ENCODE results near the gene EXOC2. TPM values are rescaled to one million over a fixed set of nuclear protein-coding genes. Genes with fewer than 3 reads are reported as not detected.

Gene EXOC2
- total and polyA plus RNA-seq, 10 of the 15 experiments (the other 5 are each of a cell fraction or from before 2014, with no cell fraction given), result 8.7 to 32.8 (median 20.7) TPM

- TF ChIP-seq RELA (IDR thresholded peaks at IDR 0.05; ENCODE audit: borderline replicate concordance, partially characterized antibody) (no peak), BHLHE40 (IDR thresholded peaks at IDR 0.05; ENCODE audit: borderline replicate concordance in 1 of 2, low read depth in 2 of 2, low read length in 1 of 2) (no peak), BCLAF1 (IDR thresholded peaks at IDR 0.05) (no peak)
Observed at GRCh38 chr6:733431-734219, 40.7 kb upstream of the EXOC2 start (continued).

GRCh38 chr6:731924-732323, 39.0 kb upstream of the EXOC2 start:
- Histone ChIP-seq H3K27ac (ENCODE audit: control insufficient read depth, insufficient read depth) (no peak overlapping the region), H3K4me2 (ENCODE audit: control insufficient read depth, insufficient read depth) (no peak overlapping the region), H3K36me3 (ENCODE audit: control insufficient read depth in 2 of 2, insufficient read depth in 2 of 2, low read length in 1 of 2) (no peaks in the 10 kb centered on the region), H4K20me1 (ENCODE audit: control insufficient read depth, insufficient read depth) (no peaks in the 10 kb centered on the region), H3K4me1 (ENCODE audit: control insufficient read depth, insufficient read depth, low read length) (no peaks in the 10 kb centered on the region), H3K4me3 (no peak overlapping the region), H3K9me3 (replicated peaks; ENCODE audit: control insufficient read depth, insufficient read depth, low read length) (no peaks in the 10 kb centered on the region), H3K79me2 (ENCODE audit: control insufficient read depth, insufficient read depth, low read length) (no peaks in the 10 kb centered on the region), H3K9ac (ENCODE audit: control insufficient read depth, insufficient read depth, low read length) (no peak overlapping the region), H2AFZ (ENCODE audit: control insufficient read depth, low read depth, low read length) (no peak overlapping the region), H3K27me3 (replicated peaks in 1 of 2; ENCODE audit: control insufficient read depth in 2 of 2, insufficient read depth in 2 of 2, low read length in 1 of 2) (peaks cover 3 to 6% of the 10 kb centered on the region in 2 experiments; a peak in 2 of 4 replicates)
- ChIA-PET CTCF (interaction anchor here (2.0 kb wide), 1 partner anchor 10 kb away, joined by 9 read pairs; no protein-coding TSS in a partner anchor), RAD21 (ENCODE audit: unreplicated experiment) (no interaction called here), SMC1A (ENCODE audit: uncharacterized antibody, unreplicated experiment) (no interaction called here), POLR2A (no interaction called here)
- ATAC-seq (no peak), FAIRE-seq (no peak), DNase-seq (ENCODE audit: low read depth, low spot score) (no peak)
- TF ChIP-seq YY1 (IDR thresholded peaks at IDR 0.05; ENCODE audit: low read depth, low read length) (no peak), NFYA (IDR thresholded peaks at IDR 0.05; ENCODE audit: borderline replicate concordance, low read depth, low read length) (no peak), ATF3 (IDR thresholded peaks at IDR 0.05; ENCODE audit: borderline replicate concordance, extremely low read depth, low read depth, low read length) (no peak), CEBPZ (IDR thresholded peaks at IDR 0.05; ENCODE audit: low read depth, low read length) (no peak), TCF12 (IDR thresholded peaks at IDR 0.05; ENCODE audit: low read depth, low read length) (no peak)
- in situ Hi-C loops (cut with MboI), result no loop called here
- intact Hi-C loops (cut with micrococcal nuclease; ENCODE audit: unreplicated experiment), result no loop called here
- BruUV-seq (replicated peaks), result no TSS peak
- WGBS (ENCODE audit: insufficient coverage, insufficient replicate concordance, low lambda C conversion rate, missing lambda C conversion rate), result 55% methylated on average over 7 of the region's 7 CpGs
